ENCODE data around the gene ZNF487. TPM values are rescaled to one million over a fixed set of nuclear protein-coding genes. Genes with fewer than 3 reads are reported as not detected.

ZNF487 gene
- polyA plus RNA-seq, 1 donor from 2014 or later: 11.8 TPM

GRCh38 chr10:43419997-43420368 is 16.9 kb upstream of the ZNF487 start:
- no peak overlapping the region for H2AFZ ChIP-seq (ENCODE audit: low read depth, low read length)
- H3K9ac ChIP-seq (ENCODE audit: low read length): no peak overlapping the region
- H4K20me1 ChIP-seq (ENCODE audit: insufficient read depth): no peaks in the 10 kb centered on the region
- no peak for TF ChIP-seq SMC3 (conservative IDR thresholded peaks at IDR 0.05; ENCODE audit: poor library complexity)
- no peak for TF ChIP-seq CTCF (IDR thresholded peaks at IDR 0.05; ENCODE audit: poor library complexity, severe bottlenecking)
- TF ChIP-seq POLR2AphosphoS5 (IDR thresholded peaks at IDR 0.05): no peak
- TF ChIP-seq MXI1 (conservative IDR thresholded peaks at IDR 0.05; ENCODE audit: poor library complexity, severe bottlenecking): no peak
- no peak for TF ChIP-seq RAD21 (conservative IDR thresholded peaks at IDR 0.05)
- no peak for TF ChIP-seq REST (IDR thresholded peaks at IDR 0.05; ENCODE audit: borderline replicate concordance)
- no peak for TF ChIP-seq EZH2 (IDR thresholded peaks at IDR 0.05; ENCODE audit: borderline replicate concordance, insufficient read depth, low read length, poor library complexity, severe bottlenecking)
- no peak for TF ChIP-seq TAF1 (IDR thresholded peaks at IDR 0.05; ENCODE audit: low read depth)
- no peak for TF ChIP-seq EP300 (conservative IDR thresholded peaks at IDR 0.05; ENCODE audit: poor library complexity, severe bottlenecking)
- no peak overlapping the region for H3K4me2 ChIP-seq (ENCODE audit: low read length)
- H3K9me2 ChIP-seq (ENCODE audit: insufficient read depth, low read length): no peaks in the 10 kb centered on the region
- peaks cover 9% of the 10 kb centered on the region for H3K9me3 ChIP-seq (ENCODE audit: low read length)
- H3K27me3 ChIP-seq (ENCODE audit: insufficient read depth, low read depth, low read length): no peaks in the 10 kb centered on the region
- H3K79me2 ChIP-seq (replicated peaks; ENCODE audit: insufficient read depth, low read length): no peaks in the 10 kb centered on the region
- H3K4me3 ChIP-seq (ENCODE audit: low read length): no peak overlapping the region
- H3K27ac ChIP-seq (ENCODE audit: low read length): no peak overlapping the region
- H3K36me3 ChIP-seq (ENCODE audit: insufficient read depth, low read length): no peaks in the 10 kb centered on the region
- H3F3A ChIP-seq (ENCODE audit: insufficient read depth, low read length, poor library complexity, severe bottlenecking): no peaks in the 10 kb centered on the region

GRCh38 chr10:43420369-43421200 is 16.3 kb upstream of the ZNF487 start:
- no peaks in the 10 kb centered on the region for H3K79me2 ChIP-seq (replicated peaks; ENCODE audit: insufficient read depth, low read length)
- H3K4me3 ChIP-seq (ENCODE audit: low read length): peak overlapping the region; percentile 13
- H4K20me1 ChIP-seq (ENCODE audit: insufficient read depth): no peaks in the 10 kb centered on the region
- H3K4me2 ChIP-seq (ENCODE audit: low read length): no peak overlapping the region
- TF ChIP-seq POLR2AphosphoS5 (IDR thresholded peaks at IDR 0.05) (no peak), SMC3 (conservative IDR thresholded peaks at IDR 0.05; ENCODE audit: poor library complexity) (no peak), MXI1 (conservative IDR thresholded peaks at IDR 0.05; ENCODE audit: poor library complexity, severe bottlenecking) (no peak), EP300 (conservative IDR thresholded peaks at IDR 0.05; ENCODE audit: poor library complexity, severe bottlenecking) (no peak), REST (IDR thresholded peaks at IDR 0.05; ENCODE audit: borderline replicate concordance) (no peak), EZH2 (IDR thresholded peaks at IDR 0.05; ENCODE audit: borderline replicate concordance, insufficient read depth, low read length, poor library complexity, severe bottlenecking) (no peak), RAD21 (conservative IDR thresholded peaks at IDR 0.05) (no peak), TAF1 (IDR thresholded peaks at IDR 0.05; ENCODE audit: low read depth) (no peak), CTCF (IDR thresholded peaks at IDR 0.05; ENCODE audit: poor library complexity, severe bottlenecking) (no peak)
- H3K36me3 ChIP-seq (ENCODE audit: insufficient read depth, low read length): no peaks in the 10 kb centered on the region
- H3K9me2 ChIP-seq (ENCODE audit: insufficient read depth, low read length): no peaks in the 10 kb centered on the region
- no peak overlapping the region for H3K27ac ChIP-seq (ENCODE audit: low read length)
- no peak overlapping the region for H2AFZ ChIP-seq (ENCODE audit: low read depth, low read length)
- H3F3A ChIP-seq (ENCODE audit: insufficient read depth, low read length, poor library complexity, severe bottlenecking): no peaks in the 10 kb centered on the region
- H3K9me3 ChIP-seq (ENCODE audit: low read length): peaks cover 9% of the 10 kb centered on the region
- H3K9ac ChIP-seq (ENCODE audit: low read length): no peak overlapping the region
- no peaks in the 10 kb centered on the region for H3K27me3 ChIP-seq (ENCODE audit: insufficient read depth, low read depth, low read length)

All from neural cell (in vitro differentiated cells).